HG03066 (cell line): ENCODE data around the gene FOXD2.

Experiments used
- ATAC-seq: cut with Tn5 transposase; IDR thresholded peaks from one replicate; pipeline ENCODE4 v1.9.1; 2021; ENCODE audit warnings: low read depth; ENCODE audit not compliant: unreplicated experiment

FOXD2 gene

DNA sequence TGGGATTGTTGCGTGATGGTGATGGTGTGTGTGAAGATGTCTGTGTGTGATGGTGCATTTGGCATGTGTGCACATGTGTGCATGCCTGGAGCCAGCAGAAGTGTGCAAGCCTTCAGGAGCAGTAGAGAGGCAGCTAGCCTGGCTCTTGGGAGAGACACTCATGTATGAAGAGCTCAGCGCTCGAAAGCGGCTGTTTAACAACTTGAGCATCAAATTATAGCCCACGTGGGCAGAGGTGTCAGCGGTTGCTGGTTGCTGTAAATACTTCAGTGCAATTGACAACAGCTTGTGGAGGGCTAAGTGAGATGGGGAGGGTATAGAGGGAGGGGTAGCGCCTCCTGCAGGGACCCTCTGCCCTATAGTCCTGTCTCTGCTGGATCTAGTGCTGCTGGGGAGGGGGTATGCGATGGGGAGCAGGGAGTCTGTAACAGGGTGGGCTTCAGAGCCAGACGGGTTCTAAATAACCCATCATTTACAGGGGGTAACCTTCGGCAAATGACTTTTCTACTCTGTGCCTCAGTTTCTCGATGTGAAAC, 21.5 kb downstream of the FOXD2 start:
- no peak for ATAC-seq

DNA sequence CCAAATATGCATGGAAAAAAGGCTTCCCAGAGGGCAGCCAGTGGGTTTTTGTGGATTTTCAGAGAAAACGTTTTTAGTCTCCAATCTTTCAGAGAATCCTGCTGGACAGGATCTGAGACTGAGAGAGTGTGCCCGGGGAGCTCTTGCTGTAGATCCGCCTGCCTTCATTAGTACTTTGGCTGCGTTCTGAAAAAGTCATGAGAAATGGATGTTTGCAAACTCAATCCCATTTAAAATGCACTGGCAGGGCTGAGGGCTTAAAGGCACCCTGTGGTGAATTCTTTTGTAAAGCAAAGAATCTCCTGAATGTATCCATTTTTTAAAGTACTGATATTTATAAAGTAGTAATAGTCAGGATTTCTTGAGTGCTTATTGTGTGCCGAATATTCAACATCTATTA, 22.2 kb downstream of the FOXD2 start:
- ATAC-seq = no peak

DNA sequence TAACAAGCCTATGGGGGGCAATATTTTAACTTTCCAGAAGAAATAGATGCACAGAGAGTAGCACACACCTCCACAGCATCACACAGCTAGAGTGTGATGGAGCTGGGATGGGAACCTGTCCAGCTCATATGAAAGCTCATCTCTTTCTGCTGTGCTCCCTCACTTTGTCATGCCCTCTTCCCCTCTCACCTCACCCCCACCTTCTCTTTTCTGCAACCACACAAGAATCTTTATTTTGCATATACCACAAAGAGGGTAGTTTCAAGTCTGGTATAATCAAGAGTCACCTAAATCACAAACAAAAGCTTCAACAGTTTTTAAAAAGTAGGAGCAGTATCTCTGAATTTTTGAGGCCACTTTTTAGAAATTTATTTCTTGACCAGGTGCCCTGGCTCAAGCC, 22.6 kb downstream of the FOXD2 start:
- ATAC-seq = no peak

DNA sequence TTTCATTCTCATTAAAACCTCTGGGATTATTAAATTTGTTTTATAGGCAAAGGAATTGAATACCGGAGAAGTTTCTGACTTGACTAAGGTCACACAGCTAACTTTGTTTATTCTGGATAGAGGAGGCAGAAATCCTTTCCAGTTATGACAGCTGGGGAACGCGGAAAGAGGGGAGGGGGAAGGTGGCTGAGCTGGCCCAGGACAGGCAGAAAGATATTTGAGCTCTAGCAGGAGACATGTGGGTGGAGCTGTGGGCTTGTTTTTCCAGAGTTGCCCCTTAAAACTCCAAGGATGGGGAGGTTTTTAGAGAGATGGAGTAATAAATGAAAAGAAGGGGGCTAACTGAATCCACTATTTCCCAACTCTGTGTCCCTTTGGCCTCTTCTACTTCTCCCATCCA, 27.8 kb downstream of the FOXD2 start:
- ATAC-seq = no peak

DNA sequence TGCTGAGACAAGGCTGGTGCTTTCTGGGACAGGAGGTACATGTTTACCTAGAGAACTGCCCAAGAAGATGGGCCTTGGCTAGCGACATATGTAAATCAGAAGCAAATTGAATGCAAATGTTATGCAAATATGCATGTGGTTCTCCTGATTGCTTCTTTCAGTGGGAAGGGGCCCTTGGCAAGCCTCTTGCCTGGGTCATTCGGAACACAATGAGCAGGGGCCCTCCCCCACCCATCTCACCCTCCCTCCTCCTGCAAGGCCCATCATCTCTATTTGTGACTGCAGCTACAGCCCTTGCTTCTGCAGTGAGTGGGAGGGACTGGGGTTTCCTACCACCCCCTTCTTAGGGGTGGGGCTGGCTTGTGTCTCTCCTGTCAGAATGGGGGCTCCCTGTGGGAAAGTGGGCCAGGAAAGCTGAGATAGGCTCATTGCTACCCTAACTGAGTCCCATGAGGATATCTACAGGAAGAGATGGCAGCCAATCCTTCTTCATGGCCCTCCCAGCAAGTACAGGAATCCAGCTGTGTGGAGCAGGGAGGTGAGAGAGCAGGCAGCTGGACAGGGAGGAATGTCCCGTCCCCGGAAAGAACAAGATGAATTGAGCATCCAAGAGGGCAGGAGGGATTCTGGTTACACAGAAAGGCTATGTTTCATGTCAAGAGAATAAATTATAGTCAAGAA, 31.0 kb downstream of the FOXD2 start:
- ATAC-seq = no peak

DNA sequence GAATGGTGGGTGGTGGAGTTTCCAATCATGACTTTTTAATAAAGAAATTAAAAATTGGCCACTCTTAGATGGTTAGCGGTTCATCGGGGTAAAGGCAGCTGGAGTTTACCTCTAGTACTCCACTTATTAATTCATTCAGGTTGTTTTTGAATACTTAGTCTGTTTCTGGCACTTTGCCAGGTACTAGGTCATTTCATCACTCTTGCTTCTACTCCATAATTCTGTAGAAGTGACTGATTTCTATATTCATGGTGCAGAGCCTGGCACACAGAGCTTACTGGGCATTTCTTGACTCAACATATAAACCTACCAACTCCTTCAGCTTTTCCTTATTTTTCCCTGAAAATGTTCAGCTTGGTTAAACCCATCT, 31.5 kb downstream of the FOXD2 start:
- no peak for ATAC-seq

DNA sequence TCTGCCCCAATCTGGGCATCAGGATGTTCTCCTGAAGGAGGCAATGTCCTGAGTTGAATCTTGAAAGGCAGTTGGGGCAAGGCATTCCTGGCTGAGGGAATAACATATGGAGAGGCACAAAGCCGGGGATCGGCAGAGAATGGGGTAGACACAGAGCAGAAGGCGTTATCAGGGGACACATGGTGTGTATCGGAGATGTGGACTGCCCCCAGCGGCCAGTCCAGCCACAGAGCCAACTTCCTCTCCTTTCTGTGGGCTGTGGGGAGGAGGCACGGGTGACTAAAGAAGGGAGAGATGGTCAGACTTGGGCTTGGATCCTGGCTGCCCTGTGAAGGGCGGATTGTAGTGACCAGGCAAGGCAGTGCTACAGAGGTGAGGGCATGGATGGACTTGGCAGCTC, 32.1 kb downstream of the FOXD2 start:
- no peak for ATAC-seq

DNA sequence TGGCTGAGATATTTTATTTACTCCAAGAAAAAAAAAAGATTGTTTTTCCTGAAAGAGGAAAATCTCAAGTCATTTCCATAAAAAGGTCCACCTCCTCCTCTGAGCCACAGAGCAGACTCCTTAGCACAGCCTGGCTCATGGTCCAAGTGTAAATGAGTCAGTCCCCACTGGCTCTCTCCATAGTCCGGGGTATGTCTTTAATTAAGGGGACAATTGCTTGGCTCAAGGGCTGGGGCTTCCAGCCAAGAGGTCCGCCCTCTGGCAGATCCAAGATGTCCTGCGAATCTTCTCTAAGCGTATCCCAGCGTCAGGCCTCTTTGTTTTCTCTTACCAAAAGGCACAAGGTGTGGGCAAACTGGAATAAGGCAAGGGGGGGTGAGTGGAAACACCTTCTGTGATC, 33.3 kb downstream of the FOXD2 start:
- ATAC-seq = no peak

DNA sequence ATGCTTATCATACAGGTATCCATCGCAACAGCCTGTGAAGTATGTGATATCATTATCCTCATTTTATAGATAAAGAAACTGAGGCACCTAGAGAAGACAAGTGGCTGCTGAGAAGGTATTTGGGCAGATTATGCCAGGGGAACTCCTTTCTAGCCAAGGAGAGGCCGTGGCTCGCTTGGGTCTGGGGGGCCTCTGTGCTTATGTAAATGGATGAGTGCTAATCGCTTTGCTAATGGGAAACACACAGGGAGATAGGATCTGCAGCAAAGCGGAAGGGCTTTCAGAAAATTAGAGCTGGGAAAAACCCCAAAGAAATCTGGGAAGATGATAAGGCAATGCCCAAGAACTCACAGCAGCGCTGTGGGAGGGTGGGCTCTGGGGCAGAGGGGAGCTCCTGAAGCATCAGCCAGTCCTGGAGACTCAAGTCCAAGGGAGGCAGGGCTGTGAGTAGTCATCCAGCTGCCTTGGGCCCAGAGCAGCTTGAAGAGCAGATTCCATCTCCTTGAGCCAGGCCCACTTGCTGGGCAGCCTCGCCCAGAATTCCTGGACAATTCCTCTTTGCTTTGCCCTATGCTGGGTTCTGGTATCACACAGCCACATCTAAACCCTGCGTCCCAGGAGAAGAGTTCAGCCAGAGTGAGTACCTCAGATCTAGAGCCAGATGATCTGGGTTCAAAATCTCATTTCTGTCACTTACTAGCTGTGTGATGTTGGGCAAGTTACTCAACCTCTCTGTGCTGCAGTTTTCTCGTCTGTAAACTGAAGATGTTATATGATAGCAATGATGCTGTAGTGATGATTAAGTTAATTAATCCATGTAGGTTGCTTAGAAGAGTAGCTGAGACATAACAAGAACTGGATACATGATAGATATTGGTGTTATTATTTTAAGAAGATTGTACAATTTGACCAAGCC, 36.7 kb downstream of the FOXD2 start:
- no peak for ATAC-seq

DNA sequence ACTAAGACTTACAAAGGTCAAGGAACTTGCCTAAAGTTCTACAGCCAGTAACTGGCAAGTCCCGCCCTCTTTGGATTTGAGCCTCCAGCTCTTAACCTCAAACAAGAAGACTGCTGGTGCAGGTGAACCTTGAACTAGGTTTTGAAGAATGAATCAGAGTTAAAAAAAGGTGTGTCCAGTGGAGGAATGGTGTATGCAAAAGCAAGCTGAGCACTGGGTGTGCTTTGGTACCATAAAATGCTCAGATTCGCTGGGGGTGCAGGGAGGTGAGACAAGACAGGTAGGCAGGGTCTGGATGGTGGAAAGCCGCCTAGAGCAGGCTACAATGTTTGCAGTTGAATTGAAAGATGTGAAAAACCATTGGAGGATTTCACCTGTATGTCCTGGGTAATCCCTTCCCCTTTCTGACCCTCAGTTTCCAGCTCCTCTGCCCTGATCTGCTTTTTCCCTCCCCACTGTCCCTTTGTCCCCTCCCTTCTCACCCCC, 39.8 kb downstream of the FOXD2 start:
- no peak for ATAC-seq

DNA sequence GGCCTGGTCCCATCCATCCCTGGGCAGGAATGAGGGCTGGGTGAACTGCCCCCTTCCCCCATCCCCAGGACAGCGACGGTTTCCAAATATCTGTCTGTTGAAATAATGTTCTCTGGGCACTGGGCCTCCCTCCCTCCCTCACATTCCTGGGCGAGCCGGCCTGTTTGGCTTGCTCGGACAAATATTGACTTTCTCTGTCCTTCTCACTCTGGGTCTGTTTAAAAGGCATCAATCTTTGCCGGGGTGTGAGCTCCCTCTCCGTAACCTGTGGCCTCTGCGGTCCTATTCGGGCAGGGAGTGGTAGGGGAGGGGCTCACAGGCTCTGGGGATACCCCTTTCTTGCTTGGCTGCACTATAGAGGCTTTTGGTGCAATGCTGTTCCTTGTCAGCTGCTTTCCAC, 40.2 kb downstream of the FOXD2 start:
- no peak for ATAC-seq

DNA sequence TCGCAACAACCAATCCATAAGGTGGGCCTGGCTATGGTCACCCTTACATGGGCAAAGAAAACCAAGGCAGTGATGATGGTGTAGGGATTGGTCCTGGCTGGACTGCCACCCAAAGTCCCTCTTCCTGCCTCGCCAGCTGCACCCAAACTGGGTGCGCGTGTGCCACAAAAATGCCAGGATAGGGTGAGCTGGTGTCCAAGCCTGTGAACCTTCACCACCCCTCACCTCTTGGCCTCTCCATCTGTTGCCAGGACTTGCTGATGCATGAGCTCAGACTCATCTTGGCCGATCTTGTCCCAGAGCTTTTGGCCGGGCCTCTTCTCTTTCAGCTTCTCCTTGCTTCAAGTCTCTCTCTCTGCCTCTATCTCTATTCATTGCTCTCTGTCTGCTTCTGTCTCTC, 41.8 kb downstream of the FOXD2 start:
- no peak for ATAC-seq

DNA sequence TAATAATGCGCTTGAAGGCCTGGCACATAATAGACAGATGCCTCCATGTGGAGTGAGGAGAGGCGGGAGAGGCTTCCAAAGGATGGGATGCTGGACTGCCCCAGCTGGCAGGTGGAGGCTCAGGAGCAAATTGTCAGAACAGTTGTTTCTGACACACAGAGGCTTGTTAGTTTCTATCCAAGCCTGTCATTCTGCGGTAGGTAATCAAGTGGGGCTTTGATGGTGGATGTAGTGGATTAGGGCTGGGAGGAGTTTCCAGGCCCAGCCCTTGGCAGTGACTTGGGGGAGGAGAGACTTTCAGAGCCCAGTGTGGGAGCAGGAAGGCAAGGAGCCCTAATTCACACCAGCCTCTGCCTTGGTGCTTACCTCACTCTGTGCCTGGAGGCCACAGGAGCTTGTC, 44.1 kb downstream of the FOXD2 start:
- ATAC-seq = no peak

DNA sequence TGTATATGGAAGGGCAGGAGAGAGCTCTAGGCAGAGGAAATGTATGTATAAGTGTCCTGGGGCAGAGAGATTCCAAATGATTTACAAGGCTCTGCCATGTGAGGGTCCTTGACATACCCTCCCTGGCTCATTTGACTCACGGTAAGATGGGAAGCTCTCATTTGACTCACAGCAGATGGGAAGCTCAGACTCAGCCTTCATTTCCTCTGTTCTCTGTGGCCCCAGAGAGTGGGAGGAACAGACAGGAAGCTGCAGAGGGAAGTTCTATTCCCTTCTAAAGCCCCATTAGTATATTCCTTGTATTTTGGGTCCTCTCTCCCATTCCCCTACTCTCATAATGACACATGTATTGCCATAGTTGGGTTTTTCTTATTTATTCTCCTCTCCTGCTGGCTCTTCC, 44.9 kb downstream of the FOXD2 start:
- ATAC-seq = no peak

DNA sequence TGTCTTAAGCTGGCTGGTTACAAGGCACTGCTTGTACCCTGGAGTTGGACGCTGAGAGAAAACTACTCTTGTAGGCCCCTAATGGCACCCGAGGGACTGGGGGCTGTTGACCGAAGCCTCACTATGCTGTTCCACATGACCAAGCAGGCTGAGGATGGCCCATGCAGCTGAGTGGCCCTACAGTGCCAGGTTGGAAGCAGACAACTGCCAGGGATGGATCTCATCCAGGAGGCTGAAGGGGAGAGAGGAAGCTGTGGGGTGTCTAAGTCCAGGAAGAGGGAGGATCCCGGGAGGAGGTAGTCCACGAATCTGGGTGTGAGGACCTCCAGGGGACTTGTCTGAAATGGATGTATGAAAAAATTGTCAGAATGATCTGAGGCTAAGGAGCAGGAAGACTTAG, 45.8 kb downstream of the FOXD2 start:
- ATAC-seq = no peak

DNA sequence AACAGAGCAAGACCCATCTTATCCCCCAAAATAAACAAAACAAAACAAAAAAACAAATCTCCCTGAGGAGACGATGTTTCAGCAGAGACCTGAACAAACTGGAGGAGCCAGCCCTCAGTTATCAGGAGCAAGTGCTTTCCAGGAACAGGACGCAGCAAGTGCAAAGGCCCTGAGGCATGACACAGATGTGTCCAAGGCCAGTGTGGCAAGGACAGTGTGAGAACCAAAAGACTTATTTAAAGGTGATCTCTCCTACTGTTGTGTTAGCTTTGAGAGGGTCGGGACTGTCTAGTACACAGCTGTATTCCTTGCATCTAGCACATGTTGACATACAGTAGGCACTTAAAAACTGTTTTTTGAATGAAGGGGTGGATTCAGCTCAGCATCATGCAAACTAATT, 48.0 kb downstream of the FOXD2 start:
- no peak for ATAC-seq

DNA sequence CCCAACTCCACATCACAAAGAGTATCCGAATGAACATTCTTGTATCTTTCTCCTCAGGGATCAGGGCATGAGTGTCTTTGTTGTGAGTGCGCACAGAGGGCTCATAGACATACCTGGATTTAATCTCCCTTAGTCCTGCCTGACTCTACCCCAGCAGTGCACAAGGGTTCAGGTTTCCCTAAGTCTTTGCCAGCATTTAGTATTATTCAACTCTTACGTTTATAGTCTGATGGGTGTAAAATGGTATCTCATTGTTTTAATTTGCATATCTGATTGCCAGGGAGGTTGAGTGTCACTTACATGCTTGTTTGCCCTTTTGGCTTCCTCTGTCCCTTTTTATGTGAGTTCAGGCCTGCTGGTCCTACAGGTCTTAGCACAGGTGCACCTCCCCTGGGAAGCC, 49.5 kb downstream of the FOXD2 start:
- ATAC-seq = no peak

DNA sequence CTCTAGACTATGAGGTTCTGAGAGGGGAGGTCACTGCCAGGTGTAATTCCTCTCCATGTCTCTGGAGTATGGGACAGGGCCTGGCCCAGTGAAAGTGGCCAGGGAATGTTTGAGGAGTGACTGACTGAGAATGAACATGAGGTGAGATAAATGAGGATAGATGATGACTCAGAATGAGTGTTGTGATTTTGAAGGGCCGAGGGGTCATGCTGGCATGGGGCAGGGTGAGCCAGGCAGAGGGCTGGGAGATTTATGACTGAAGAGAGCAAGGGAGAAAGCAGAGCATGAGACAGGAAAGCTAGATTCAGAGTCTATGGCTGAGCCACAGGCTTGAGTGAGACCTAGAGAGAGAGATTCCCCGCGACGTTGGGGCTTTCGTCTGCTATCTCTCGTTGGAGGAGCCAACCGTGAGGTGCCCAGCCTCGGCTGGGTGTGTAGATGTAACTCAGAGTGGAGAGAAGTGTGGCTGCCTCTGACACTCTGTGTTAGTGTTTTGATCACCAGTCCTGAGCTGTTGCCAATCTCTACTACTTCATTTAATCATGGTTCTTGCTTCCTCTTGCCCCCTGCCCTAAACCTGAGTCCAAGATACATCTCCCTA, 50.1 kb downstream of the FOXD2 start:
- ATAC-seq = no peak
